Endothelial cell of umbilical vein (primary cell): Measurements from ENCODE around the gene CA5A. TPM values are rescaled to one million over a fixed set of nuclear protein-coding genes. Genes with fewer than 3 reads are reported as not detected.

Source experiments
- BruUV-seq: library from RNA; stranded (reverse); fragments of 400-500 nt; replicated peaks from 2 replicates; lab custom pipeline; 2021; lab: Mats Ljungman, UMichigan
- CTCF ChIA-PET: fragments of 300-600, 350-600 bp; sonication (Branson Sonifier 250); formaldehyde crosslinking; loops from one replicate; lab custom pipeline; 2021; ENCODE audit warnings: antibody characterized with exemption, inconsistent platforms; lab: Charles Lee
- POLR2A ChIA-PET: fragments of 300-600, 350-600 bp; sonication (Branson Sonifier 250); formaldehyde crosslinking; loops from one replicate; lab custom pipeline; 2021; ENCODE audit warnings: antibody characterized with exemption, inconsistent platforms; lab: Charles Lee
- DNase-seq: peaks from one replicate; pipeline ENCODE4 v3.0.0-alpha.2; 2011; ENCODE audit warnings: low read depth, low spot score
- FAIRE-seq: peaks from 2 replicates; lab custom pipeline; 2011; peaks lifted over from hg19 to GRCh38; lab: Jason Lieb, UNC
- H2AFZ ChIP-seq: 2 replicates; pipeline ENCODE4 v1.6.0; 2012; ENCODE audit warnings: low read depth, low read length, control low read depth, inconsistent platforms
- H3K27ac ChIP-seq: 2 replicates; pipeline ENCODE4 v1.5.1; 2011; ENCODE audit warnings: low read depth, mild to moderate bottlenecking, control low read depth, low read length, moderate library complexity; ENCODE audit not compliant: insufficient read depth
- H3K27me3 ChIP-seq, 2 experiments: 2 replicates each; pipeline versions ENCODE4 v1.6.0 to v1.6.1; 2011; ENCODE audit warnings: low read length in 2 of 2, mixed read lengths in 1 of 2; ENCODE audit not compliant: control insufficient read depth in 2 of 2, insufficient read depth in 2 of 2
- H3K36me3 ChIP-seq, 2 experiments: 2 replicates in 1 of 2; 3 replicates in 1 of 2; pipeline ENCODE4 v1.5.1; 2011; ENCODE audit warnings: low read length in 2 of 2, mild to moderate bottlenecking in 1 of 2, moderate library complexity in 1 of 2; ENCODE audit not compliant: control insufficient read depth in 2 of 2, insufficient read depth in 2 of 2; ENCODE audit errors: extremely low read depth in 1 of 2
- H3K4me1 ChIP-seq: 3 replicates; pipeline ENCODE4 v1.5.1; 2011; ENCODE audit warnings: mild to moderate bottlenecking, low read length; ENCODE audit not compliant: control insufficient read depth, insufficient read depth; ENCODE audit errors: extremely low read depth
- H3K4me2 ChIP-seq: 2 replicates; pipeline ENCODE4 v1.6.1; 2011; ENCODE audit warnings: low read length, control low read depth, mixed read lengths; ENCODE audit not compliant: insufficient read depth
- H3K4me3 ChIP-seq, 3 experiments: fragments of 200-600 bp in 1 of 3; sonication (generic), shearing (Covaris generic) in 1 of 3; replicated peaks in 1 of 3; 2 replicates each; pipeline ENCODE4 v1.5.1; 2011 to 2016; ENCODE audit warnings: control low read depth in 3 of 3, low read length in 3 of 3, mild to moderate bottlenecking in 2 of 3, inconsistent platforms in 1 of 3, low read depth in 1 of 3, moderate library complexity in 1 of 3; ENCODE audit not compliant: insufficient read depth in 1 of 3
- H3K79me2 ChIP-seq: 2 replicates; pipeline ENCODE4 v1.6.0; 2012; ENCODE audit warnings: low read length, inconsistent platforms; ENCODE audit not compliant: control insufficient read depth, insufficient read depth
- H3K9ac ChIP-seq: replicated peaks from 2 replicates; pipeline ENCODE3; 2011; ENCODE audit warnings: low read length, control low read depth; ENCODE audit not compliant: insufficient read depth; ENCODE audit errors: extremely low read depth
- H3K9me1 ChIP-seq: replicated peaks from 3 replicates; pipeline ENCODE4 v1.6.0; 2011; ENCODE audit warnings: mild to moderate bottlenecking, low read length; ENCODE audit not compliant: control insufficient read depth, insufficient read depth; ENCODE audit errors: extremely low read depth
- H3K9me3 ChIP-seq: replicated peaks from 2 replicates; pipeline ENCODE4 v1.5.1; 2012; ENCODE audit warnings: low read length, inconsistent platforms; ENCODE audit not compliant: control insufficient read depth, insufficient read depth
- H4K20me1 ChIP-seq: replicated peaks from 2 replicates; pipeline ENCODE3; 2011; ENCODE audit warnings: mild to moderate bottlenecking, low read length; ENCODE audit not compliant: control insufficient read depth, insufficient read depth; ENCODE audit errors: extremely low read depth
- CTCF ChIP-seq, 2 donors: IDR thresholded peaks; 1 replicate in 1 of 2; 2 replicates in 1 of 2; pipeline ENCODE4 v1.5.1; 2011; ENCODE audit warnings: low read length in 2 of 2, mild to moderate bottlenecking in 2 of 2, moderate library complexity in 2 of 2, control low read depth in 1 of 2, inconsistent platforms in 1 of 2, low read depth in 1 of 2; ENCODE audit not compliant: insufficient read depth in 1 of 2; ENCODE audit errors: extremely low read depth in 1 of 2
- EZH2 ChIP-seq: IDR thresholded peaks from 2 replicates; pipeline ENCODE4 v1.6.1; 2012; ENCODE audit warnings: borderline replicate concordance, low read depth, mild to moderate bottlenecking, moderate library complexity, low read length, inconsistent platforms; ENCODE audit not compliant: severe bottlenecking
- FOS ChIP-seq: IDR thresholded peaks from 2 replicates; pipeline ENCODE4 v1.6.1; 2011; ENCODE audit warnings: mild to moderate bottlenecking, low read length, moderate library complexity, borderline replicate concordance; ENCODE audit not compliant: insufficient read depth
- GATA2 ChIP-seq: IDR thresholded peaks from 2 replicates; pipeline ENCODE4 v1.7.0; 2011; ENCODE audit warnings: low read depth, mild to moderate bottlenecking, moderate library complexity, mixed read lengths, low read length; ENCODE audit not compliant: insufficient read length, insufficient read depth
- JUN ChIP-seq: IDR thresholded peaks from 2 replicates; pipeline ENCODE4 v1.6.1; 2011; ENCODE audit warnings: borderline replicate concordance, low read depth; ENCODE audit not compliant: insufficient read length, insufficient read depth
- MAX ChIP-seq: IDR thresholded peaks from 2 replicates; pipeline ENCODE4 v1.6.1; 2011; ENCODE audit not compliant: insufficient read depth, insufficient read length
- MYC ChIP-seq: IDR thresholded peaks from one replicate; pipeline ENCODE4 v1.6.1; 2011; ENCODE audit warnings: mild to moderate bottlenecking, low read depth, low read length
- POLR2A ChIP-seq: IDR thresholded peaks from 2 replicates; pipeline ENCODE4 v1.6.1; 2012; ENCODE audit warnings: low read depth, mild to moderate bottlenecking, control low read depth, low read length
- POLR2AphosphoS5 ChIP-seq: IDR thresholded peaks from 2 replicates; pipeline ENCODE4 v1.6.1; 2012; ENCODE audit warnings: low read depth, mild to moderate bottlenecking, control low read depth, low read length, moderate library complexity; ENCODE audit not compliant: insufficient read depth
- dilution Hi-C: fragments of 300-500 bp; cut with MboI; formaldehyde crosslinking; loops from one replicate; pipeline ENCODE4 v1.15.0; 2019; ENCODE audit warnings: low sequenced_read_pairs; ENCODE audit not compliant: extremely low pct_ligation_motif_present
- intact Hi-C: fragments of 100-400 bp; cut with micrococcal nuclease; formaldehyde crosslinking; loops from one replicate; pipeline ENCODE4 v1.10.0; 2022
- polyA plus RNA-seq, 4 experiments: library from polyadenylated mRNA; depleted of rRNA in 3 of 4; stranded (reverse) in 3 of 4; unstranded in 1 of 4; fragments of >200 nt; gene quantifications; 2 replicates each; pipeline versions ENCODE4 v1.2.1 to v1.2.3, GENCODE V29; 2011 to 2012; ENCODE audit warnings: missing spikeins in 1 of 4
- total RNA-seq: library from RNA; stranded (reverse); gene quantifications from 2 replicates; pipeline ENCODE4 v1.2.3, GENCODE V29; 2021

The CA5A gene
- total and polyA plus RNA-seq, 2 donors (not counting 3 experiments of a cell fraction or from before 2014, with no cell fraction given): not detected

GRCh38 chr16:87958632-87959031, 22.3 kb upstream of the CA5A start:
- POLR2A ChIA-PET: no interaction called here

More at GRCh38 chr16:87958632-87959031, 22.3 kb upstream of the CA5A start:
- no peaks in the 10 kb centered on the region for H3K9me3 ChIP-seq
- TF ChIP-seq EZH2: no peak
- no peak for TF ChIP-seq POLR2AphosphoS5
- TF ChIP-seq JUN: no peak
- no peak for TF ChIP-seq CTCF (IDR thresholded peaks at IDR 0.05; ENCODE audit: extremely low read depth in 1 of 2, insufficient read depth in 1 of 2, low read depth in 1 of 2, low read length in 2 of 2)
- no peak for TF ChIP-seq FOS
- TF ChIP-seq POLR2A: no peak
- no peak for TF ChIP-seq MYC
- no peak for TF ChIP-seq MAX
- TF ChIP-seq GATA2: no peak
- no peak overlapping the region for H3K9ac ChIP-seq
- H3K27ac ChIP-seq: no peak overlapping the region
- H4K20me1 ChIP-seq: no peaks in the 10 kb centered on the region
- DNase-seq (no peak), FAIRE-seq (no peak)
- intact Hi-C loops (loop anchor here (5.0 to 10.0 kb wide), 2 partner anchors 64 to 606 kb away; no protein-coding TSS in a partner anchor), dilution Hi-C loops (no loop called here)
- no peak overlapping the region for H3K4me3 ChIP-seq
- no peaks in the 10 kb centered on the region for H3K27me3 ChIP-seq
- H3K36me3 ChIP-seq: peaks cover 0 to 2% of the 10 kb centered on the region in 2 experiments
- peaks cover 33% of the 10 kb centered on the region for H3K4me1 ChIP-seq
- no peak overlapping the region for H3K4me2 ChIP-seq
- H3K9me1 ChIP-seq: no peaks in the 10 kb centered on the region
- no TSS peak for BruUV-seq
- peaks cover 79% of the 10 kb centered on the region for H3K79me2 ChIP-seq
- H2AFZ ChIP-seq: no peak overlapping the region
- CTCF ChIA-PET: no interaction called here
